Measurements from ENCODE around the gene SERPINA1.

SERPINA1 gene

DNA sequence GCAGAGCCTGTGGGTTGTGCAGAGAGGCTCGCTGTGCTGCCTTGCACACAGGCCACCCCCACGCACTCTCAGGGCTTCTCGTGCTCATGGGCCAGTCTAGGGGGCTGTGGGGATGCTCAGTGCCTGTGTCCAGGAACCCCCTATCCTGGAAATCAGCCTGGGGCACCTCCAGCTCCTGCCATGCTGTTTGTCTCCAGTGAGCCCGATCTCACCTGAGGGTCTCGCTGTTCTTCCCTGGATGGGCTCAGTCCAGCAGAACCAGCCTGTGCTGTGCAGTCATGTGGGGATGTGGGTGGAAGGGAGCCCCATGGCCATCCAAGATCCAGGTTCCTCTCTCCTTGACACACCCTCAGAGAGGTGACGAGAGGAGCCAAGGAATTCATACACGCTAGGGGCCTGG lies 26.7 kb downstream of the SERPINA1 start:
- H3K4me3 ChIP-seq (ENCODE audit: severe bottlenecking) = no peak overlapping the region
- H3K9me3 ChIP-seq (ENCODE audit: severe bottlenecking) = no peaks in the 10 kb centered on the region
- TF ChIP-seq, protein P1, sequence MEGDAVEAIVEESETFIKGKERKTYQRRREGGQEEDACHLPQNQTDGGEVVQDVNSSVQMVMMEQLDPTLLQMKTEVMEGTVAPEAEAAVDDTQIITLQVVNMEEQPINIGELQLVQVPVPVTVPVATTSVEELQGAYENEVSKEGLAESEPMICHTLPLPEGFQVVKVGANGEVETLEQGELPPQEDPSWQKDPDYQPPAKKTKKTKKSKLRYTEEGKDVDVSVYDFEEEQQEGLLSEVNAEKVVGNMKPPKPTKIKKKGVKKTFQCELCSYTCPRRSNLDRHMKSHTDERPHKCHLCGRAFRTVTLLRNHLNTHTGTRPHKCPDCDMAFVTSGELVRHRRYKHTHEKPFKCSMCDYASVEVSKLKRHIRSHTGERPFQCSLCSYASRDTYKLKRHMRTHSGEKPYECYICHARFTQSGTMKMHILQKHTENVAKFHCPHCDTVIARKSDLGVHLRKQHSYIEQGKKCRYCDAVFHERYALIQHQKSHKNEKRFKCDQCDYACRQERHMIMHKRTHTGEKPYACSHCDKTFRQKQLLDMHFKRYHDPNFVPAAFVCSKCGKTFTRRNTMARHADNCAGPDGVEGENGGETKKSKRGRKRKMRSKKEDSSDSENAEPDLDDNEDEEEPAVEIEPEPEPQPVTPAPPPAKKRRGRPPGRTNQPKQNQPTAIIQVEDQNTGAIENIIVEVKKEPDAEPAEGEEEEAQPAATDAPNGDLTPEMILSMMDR (IDR thresholded peaks at IDR 0.05; ENCODE audit: poor library complexity, severe bottlenecking) = no peak
- no peak for DNase-seq (ENCODE audit: low spot score)
- H3K27me3 ChIP-seq (ENCODE audit: insufficient read depth, poor library complexity, severe bottlenecking) = no peaks in the 10 kb centered on the region
- no peak for ATAC-seq (ENCODE audit: low read depth)
- no peak overlapping the region for H3K27ac ChIP-seq (ENCODE audit: poor library complexity, severe bottlenecking)
- H3K36me3 ChIP-seq (ENCODE audit: low read depth) = no peaks in the 10 kb centered on the region
- H3K4me1 ChIP-seq (ENCODE audit: insufficient read depth, poor library complexity, severe bottlenecking) = peaks cover 6% of the 10 kb centered on the region

DNA sequence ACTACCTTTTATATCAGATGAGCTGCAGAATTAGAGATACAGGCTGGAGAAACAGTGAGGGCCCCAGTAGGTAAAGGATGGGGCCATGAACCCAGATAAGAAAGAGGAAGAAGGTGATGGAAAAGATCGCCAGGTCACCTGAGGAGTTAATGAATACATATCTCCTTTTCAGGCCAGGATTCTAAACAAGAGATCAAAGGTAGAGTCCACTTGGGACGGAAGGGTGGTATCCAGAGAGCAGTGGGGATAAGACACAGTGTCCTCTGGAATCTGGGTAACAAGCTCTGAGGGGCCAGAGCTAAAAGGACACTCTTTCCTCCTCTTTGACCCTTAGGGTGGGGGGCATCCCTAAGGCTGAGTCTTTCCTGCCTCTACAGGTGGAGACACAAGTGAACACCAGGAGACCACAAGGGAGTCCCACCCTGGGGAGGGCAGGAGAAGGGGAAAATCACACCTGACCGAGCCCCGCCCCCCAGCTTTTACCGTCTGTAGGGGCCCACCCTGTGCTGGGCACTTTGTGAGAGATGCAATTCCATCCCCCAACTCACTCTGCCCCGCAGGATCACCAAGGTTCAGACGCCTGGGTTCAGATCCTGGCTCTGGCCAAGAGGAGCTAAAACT lies 27.3 kb downstream of the SERPINA1 start:
- no peak overlapping the region for H3K4me3 ChIP-seq (ENCODE audit: severe bottlenecking)

DNA sequence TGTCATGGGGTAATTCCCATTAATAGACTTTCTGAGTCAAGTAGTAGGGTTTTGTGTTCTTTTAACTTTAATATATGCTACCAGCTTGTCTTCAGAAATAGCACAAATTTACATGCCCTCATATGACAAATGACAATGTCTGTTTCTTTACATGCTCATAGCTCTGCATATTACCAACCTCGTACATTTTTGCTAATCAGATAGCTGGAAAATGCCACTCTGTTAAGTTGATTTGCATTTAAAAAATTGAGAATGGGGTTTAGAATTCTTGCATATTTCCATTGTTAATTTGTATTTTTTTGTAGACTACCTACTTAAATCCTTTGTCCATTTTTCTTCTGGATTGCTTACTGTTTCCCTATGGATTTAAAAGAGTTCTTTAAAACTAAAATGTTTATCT lies 31.2 kb downstream of the SERPINA1 start:
- DNase-seq (ENCODE audit: low spot score) = no peak
- TF ChIP-seq, protein P1 (IDR thresholded peaks at IDR 0.05; ENCODE audit: poor library complexity, severe bottlenecking) = no peak
- Histone ChIP-seq H3K9me3 (ENCODE audit: severe bottlenecking) (no peaks in the 10 kb centered on the region), H3K4me1 (ENCODE audit: insufficient read depth, poor library complexity, severe bottlenecking) (peaks cover 6% of the 10 kb centered on the region), H3K27ac (ENCODE audit: poor library complexity, severe bottlenecking) (no peak overlapping the region), H3K27me3 (ENCODE audit: insufficient read depth, poor library complexity, severe bottlenecking) (no peaks in the 10 kb centered on the region), H3K36me3 (ENCODE audit: low read depth) (no peaks in the 10 kb centered on the region), H3K4me3 (ENCODE audit: severe bottlenecking) (no peak overlapping the region)
- no peak for ATAC-seq (ENCODE audit: low read depth)

More for the DNA sequence above, 27.3 kb downstream of the SERPINA1 start:
- H3K27ac ChIP-seq (ENCODE audit: poor library complexity, severe bottlenecking) = no peak overlapping the region
- ATAC-seq (ENCODE audit: low read depth) (no peak), DNase-seq (ENCODE audit: low spot score) (no peak)
- H3K4me1 ChIP-seq (ENCODE audit: insufficient read depth, poor library complexity, severe bottlenecking) = peaks cover 6% of the 10 kb centered on the region
- H3K36me3 ChIP-seq (ENCODE audit: low read depth) = no peaks in the 10 kb centered on the region
- no peaks in the 10 kb centered on the region for H3K9me3 ChIP-seq (ENCODE audit: severe bottlenecking)
- TF ChIP-seq, protein P1 (IDR thresholded peaks at IDR 0.05; ENCODE audit: poor library complexity, severe bottlenecking) = no peak
- no peaks in the 10 kb centered on the region for H3K27me3 ChIP-seq (ENCODE audit: insufficient read depth, poor library complexity, severe bottlenecking)

DNA sequence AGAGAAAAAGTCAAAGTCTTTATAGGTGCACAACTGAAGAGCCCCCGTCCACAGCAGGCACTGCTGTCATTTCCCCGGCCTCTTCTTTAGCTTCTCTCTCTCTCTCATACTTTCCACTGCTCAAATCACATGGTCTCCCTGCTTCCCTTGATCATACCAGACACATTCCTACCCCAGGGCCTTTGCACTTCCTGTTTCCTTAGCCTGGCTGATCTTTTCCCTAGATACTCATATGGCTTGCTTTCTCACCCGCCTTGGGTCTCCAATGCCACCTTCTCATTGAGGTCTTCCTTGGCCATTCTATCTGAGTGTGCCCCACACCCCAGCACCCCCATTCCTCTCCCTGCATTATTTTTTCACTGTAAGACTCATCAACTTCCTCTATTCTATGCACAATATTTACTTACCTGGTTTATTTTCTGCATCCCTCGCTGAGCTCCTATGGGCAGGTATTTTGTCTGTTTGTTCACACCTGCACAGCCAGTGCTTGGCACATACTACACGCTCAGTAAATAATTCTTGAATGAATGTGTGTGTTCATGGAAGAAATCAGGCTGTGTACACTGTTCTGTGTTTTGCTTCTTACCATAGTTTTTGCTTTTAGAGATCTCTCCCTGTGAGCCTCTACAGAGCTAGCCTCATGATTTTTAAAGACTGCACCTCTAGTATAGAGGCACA lies 31.9 kb downstream of the SERPINA1 start:
- H3K4me3 ChIP-seq (ENCODE audit: severe bottlenecking) = no peak overlapping the region
- TF ChIP-seq, protein P1 (IDR thresholded peaks at IDR 0.05; ENCODE audit: poor library complexity, severe bottlenecking) = no peak
- peaks cover 6% of the 10 kb centered on the region for H3K4me1 ChIP-seq (ENCODE audit: insufficient read depth, poor library complexity, severe bottlenecking)
- H3K36me3 ChIP-seq (ENCODE audit: low read depth) = no peaks in the 10 kb centered on the region
- H3K27ac ChIP-seq (ENCODE audit: poor library complexity, severe bottlenecking) = no peak overlapping the region
- no peaks in the 10 kb centered on the region for H3K9me3 ChIP-seq (ENCODE audit: severe bottlenecking)
- H3K27me3 ChIP-seq (ENCODE audit: insufficient read depth, poor library complexity, severe bottlenecking) = no peaks in the 10 kb centered on the region
- DNase-seq (ENCODE audit: low spot score) (no peak), ATAC-seq (ENCODE audit: low read depth) (no peak)

Data from RWPE2 (cell line).